ENCODE measurements around the gene NTM.
"Not testable (repeated sequence)": the region's sequence is repeated elsewhere in the genome, so short reads cannot be mapped to it uniquely, and the experiment has no call there.

The NTM gene

DNA sequence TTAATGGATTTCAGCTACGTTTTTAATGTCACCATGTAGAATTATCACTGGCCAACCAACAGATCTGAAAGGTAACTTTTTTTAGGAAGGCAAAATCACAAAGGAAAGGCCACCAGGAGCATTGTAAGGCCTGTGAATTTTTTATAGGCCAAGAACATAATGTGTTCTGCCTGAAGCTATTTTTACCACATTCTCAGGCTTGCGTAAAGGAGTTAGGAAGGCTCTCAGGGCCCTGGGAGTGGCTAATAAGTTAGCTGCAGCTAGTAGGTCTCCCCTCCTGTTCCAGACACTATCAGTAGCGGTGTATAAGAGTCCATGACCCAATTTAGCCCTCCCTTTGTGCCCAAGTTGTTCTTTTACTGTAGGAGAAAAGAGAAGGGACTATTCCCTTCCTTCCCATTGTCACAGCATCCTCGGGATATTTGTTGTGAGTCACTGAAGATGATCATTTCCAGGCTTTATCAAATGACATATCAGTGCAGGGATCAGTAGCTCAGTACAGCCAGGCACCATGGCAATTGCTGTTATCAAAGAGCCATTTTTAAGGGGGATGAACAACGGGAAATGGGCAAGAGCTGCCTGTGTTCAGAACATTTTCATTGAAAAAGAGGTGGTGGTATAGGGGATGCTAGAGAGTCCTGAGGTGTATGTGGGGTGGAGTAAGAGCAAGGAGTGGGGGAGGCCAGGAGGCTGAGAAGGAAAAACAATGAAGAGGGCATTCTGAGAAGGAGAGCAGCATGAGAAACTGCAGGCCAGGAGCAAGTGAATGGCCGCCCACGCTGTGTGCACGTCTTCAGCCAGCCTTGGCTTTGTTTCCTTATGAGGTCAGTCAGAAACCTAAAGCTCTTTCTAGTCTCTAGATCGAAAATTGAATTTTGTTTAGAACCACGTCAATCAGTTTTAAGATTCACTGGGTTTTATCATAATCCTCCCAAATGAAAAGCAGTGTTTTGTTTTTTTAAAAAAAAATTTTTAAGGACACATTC lies 940.3 kb downstream of the NTM start:
- DNase-seq, result no peak

GRCh38 chr11:132311703-132312102 lies 941.3 kb downstream of the NTM start:
- no peak for DNase-seq

GRCh38 chr11:132312161-132312560 lies 941.7 kb downstream of the NTM start:
- no peak for DNase-seq

DNA sequence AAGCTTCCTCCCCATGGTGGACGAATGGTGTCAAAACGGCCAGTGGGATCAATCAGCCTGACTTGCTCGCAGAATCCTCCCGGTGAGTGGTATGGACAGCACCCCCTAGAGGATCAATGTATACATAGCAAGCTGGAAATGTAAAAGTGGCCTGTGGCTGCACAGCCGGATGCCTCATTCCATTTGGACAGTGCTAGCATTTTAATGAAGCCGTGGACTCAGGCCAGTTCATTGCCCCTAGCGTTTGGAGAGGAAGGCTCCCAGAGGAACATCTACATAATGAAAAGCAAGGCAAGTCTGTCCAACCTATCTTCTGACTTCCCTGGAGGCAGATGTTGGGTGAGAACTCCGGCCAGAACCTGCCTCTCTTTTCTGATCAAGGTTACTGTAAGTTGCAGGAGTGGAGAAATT lies 942.3 kb downstream of the NTM start:
- DNase-seq, result no peak

DNA sequence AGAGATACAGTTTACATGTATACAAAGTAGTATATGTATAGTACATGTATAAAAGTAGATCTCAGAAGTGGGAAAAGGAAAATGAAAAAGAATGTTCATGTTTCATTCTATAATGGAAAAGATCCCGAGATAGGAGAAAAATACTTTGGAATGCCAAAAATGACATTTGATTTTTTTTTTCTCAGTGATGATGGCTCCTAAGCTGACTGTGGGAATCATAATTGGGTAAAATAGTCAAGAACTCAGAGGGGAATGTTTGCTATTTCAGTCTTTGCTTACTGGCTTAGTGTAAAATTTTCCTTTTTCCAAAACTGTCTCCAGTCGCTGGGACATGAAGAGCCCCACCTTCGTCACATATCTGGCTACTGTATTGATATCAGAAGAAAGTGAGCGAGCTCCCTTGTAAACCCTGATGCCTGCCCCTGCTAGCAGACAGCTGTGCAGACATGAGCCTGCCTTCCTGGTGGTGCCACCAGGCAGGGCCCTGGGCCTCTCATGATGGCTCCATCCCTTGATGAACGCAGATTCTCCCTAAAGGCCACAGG lies 944.6 kb downstream of the NTM start:
- DNase-seq, result no peak

GRCh38 chr11:132315696-132316095 lies 945.3 kb downstream of the NTM start:
- no peak for DNase-seq

DNA sequence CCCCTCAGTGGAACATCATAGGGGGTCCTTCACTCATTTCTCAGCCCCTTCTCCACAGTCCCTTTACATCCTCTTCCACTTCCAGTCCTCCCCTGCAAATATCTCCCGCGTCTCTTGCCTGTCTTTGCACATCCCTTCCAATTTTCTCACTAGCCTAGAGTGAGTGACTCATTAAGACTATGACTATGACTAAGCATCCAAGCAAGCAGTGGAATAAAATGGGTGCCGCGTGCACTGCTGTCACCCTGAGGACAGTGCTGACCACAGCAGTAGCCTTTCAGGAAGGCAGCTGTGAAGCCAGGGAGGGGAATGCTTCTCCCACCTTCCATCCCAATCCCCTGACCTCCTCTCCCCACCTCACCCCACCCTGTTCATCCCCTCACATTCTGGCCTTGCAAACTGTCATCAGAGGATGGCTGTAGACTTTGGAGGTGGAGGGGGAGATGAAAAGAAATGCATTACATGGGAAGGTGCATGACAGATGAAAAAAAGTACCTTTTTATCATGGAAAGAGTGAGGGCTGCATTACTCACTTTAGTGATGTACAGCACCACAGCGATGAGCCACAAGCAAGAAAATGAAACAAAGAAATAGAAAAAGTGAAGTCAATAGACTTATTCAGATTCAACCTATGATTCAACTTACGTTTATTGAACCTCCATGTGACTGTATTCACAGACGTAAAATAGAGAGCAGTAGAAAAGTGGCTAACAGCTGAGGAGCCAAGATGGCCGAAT lies 948.2 kb downstream of the NTM start:
- DNase-seq, result no peak

GRCh38 chr11:132319419-132319818 lies 949.0 kb downstream of the NTM start:
- DNase-seq, result not testable (repeated sequence)

DNA sequence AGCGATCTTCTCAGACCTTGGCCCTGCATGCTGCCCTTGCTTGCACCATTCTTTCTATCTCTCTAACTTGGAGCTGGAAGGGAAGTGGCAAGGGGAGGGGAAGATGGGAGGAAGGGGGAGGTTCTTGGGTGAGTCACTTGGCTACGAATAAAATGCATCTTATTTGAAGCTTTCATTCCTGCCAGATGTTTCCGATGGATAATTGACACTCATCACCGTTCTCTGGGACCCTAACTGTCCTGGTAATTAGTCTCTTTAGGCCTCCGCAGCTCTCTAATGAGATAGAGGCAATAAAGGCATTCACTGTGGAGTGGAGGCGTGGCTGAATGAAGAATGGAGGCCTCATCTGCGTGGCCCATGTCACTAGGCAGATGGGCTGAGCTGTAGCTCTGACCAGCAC lies 960.1 kb downstream of the NTM start:
- DNase-seq, result no peak

- DNase-seq, result no peak
Measured at GRCh38 chr11:132332521-132332920, 962.1 kb downstream of the NTM start.

DNA sequence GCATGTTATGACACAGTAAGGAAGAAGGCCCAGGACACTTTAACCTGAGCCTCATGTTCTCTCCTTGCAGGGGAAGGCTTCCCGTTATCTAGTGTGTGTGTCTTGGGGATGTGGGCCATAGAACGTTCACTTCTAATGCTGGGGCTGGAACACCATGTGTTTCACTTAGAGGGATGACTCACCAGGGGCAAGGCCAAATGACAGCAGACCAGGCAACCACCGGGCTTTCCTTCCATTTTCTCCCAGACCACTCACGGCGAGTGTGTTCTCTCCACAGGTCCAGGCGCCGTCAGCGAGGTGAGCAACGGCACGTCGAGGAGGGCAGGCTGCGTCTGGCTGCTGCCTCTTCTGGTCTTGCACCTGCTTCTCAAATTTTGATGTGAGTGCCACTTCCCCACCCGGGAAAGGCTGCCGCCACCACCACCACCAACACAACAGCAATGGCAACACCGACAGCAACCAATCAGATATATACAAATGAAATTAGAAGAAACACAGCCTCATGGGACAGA lies 964.4 kb downstream of the NTM start:
- no peak for DNase-seq

DNA sequence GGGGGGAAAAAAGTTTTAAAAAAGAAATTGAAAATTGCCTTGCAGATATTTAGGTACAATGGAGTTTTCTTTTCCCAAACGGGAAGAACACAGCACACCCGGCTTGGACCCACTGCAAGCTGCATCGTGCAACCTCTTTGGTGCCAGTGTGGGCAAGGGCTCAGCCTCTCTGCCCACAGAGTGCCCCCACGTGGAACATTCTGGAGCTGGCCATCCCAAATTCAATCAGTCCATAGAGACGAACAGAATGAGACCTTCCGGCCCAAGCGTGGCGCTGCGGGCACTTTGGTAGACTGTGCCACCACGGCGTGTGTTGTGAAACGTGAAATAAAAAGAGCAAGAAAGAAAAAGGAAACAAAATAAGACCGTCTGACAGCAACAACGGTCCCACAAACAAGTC lies 964.9 kb downstream of the NTM start:
- DNase-seq, result no peak

DNA sequence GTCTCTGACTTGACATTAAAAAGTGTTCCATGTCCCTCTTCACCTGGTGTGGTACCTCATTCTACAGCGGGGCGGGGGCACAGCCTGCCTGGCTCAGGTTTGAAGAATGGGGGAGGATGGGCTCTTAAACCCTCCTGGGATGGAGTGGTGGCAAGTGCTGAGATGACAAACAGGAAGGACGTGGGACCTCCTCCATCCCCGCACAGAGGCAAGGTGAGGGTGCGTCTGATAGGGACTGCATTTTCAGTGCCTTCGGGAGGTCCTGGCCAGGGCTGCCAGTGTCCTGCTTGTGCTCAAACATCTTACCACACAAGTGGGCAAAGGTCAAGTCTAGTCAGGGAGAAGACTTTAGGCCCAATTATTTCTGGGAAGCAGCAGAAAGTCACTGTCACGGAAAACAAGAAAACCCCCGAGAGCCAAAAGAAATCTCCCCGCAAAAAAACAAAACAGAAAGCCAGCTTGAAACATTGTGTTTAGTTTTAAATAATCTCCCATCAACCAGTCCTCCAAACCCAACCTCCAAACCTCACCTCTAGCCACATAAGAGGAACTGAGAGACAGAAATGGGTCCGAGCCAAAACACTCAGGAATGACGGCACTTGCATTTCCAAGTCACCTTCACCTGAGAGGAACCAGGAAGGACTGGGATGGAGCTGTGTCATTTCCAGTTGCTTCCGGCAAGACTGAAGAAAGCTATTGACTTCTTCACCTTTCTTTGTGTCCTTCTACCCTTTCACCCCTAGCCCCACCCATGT lies 966.5 kb downstream of the NTM start:
- no peak for DNase-seq

- DNase-seq, result no peak
Measured at GRCh38 chr11:132337819-132338416, 967.5 kb downstream of the NTM start.

DNA sequence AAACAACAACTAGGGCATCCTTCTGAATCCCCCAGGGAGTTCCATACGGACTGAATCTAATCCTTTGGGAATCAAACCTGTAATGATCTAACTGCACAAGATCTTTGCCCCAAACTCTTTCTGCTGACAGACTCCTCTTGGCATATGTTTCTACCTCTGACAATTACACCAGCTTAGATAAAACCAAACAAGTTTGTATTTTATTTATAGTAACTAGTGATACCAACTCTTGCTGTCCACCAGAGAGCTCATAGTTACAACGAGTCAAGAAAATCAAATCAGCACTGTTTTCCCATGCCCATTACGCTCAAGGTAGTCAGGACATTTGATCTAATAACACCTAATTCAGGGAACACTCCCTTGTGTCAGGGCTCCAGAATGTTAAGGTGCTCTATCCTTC lies 972.0 kb downstream of the NTM start:
- no peak for DNase-seq

GRCh38 chr11:132343445-132344175 lies 973.2 kb downstream of the NTM start:
- DNase-seq, result no peak

DNA sequence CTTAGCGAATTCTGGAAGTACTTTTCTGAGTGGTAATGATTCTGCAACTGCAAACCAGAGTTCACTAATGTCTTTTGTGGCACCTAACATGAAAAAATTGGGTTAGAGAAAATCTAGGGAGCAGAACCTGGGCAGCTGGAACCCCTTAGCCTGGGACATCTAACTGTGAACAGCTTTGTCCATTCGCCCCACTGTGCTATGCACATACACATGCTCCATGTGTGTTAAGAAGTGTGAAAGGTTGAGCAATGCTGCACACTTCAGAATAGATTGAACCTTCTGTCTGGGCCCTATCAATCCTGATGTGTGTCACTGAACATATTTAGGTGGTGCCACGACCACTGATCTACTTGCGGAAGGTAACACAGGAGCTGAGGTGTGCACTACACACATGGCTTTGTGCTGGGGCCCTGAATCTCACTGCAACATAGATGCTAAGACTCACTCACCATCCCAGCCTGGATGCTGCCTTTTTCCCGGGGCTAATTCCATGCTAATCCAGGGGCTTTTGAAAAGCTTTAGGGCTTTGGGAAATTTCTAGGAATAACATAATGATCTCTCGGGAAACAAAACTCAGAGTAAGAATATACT lies 976.2 kb downstream of the NTM start:
- DNase-seq, result no peak

- DNase-seq, result no peak
Measured at GRCh38 chr11:132347156-132348090, 977.0 kb downstream of the NTM start.

GRCh38 chr11:132349811-132350733 lies 979.7 kb downstream of the NTM start:
- DNase-seq, result no peak

Measured in Kasumi-1 (cell line).